HG03025 (cell line): ENCODE results near the gene TICAM2.

Experiments used
- ATAC-seq: cut with Tn5 transposase; IDR thresholded peaks from one replicate; pipeline ENCODE4 v1.9.1; 2021; ENCODE audit warnings: mild to moderate bottlenecking, moderate library complexity; ENCODE audit not compliant: unreplicated experiment, low FRiP score

TICAM2 gene

DNA sequence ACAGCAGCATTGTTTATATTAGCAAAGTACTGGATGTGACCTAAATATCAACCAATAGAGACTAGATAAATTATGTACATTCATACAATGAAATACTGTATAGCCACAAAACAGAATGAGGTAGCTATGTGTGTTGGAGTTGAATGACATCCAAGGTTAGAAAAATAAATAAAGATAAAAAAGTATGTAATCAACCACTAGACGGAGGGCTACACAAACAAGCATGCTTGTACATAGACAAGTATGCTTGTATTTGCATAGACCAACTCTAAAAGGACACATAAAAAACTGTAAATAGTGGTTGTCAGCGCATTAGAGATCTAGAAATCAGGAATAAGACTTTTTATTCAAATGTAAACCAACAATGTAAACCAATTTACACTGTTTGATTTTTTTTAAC lies 60.7 kb downstream of the TICAM2 start:
- no peak for ATAC-seq

DNA sequence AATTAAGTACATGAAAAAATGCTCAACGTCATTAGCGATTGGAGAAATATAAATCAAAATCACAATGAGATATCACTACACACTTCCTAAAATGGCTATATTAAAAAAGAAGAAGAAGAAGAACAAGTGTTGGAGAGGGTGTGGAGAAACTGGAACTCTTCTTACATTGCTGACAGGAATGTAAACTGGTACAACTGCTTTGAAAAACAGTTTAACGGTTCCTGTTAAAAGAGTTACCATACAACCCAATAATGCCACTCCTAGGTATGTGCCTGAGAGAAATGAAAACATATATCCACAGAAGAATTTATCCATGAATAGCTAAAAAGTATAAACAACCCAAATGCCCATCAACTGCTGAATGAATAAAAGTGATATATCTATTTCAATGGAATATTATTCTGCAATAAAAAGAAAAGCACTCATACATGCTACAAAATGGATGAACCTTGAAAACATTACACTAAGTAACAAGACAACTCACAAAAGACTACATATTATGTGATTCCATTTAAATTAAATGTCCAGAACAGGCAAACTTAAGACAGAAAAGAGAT lies 66.7 kb downstream of the TICAM2 start:
- ATAC-seq: no peak

DNA sequence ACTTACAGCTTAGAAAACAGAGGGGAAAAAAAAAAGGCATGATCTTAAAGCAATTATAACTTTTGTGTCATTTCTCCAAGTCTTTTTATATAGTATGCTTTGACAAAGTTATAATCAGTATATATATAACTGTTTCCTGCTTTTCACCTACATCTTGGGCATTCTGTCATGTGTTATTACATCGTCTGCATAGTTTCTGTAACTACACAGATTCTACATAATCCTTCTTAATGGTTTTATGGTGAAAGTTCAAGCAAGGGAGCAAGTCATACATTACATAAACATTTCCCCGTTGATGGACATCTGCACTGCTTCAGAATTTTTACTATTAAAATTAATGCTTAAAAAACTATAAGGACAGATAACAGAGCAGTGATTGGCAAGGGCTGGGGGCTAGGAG lies 69.8 kb downstream of the TICAM2 start:
- no peak for ATAC-seq

DNA sequence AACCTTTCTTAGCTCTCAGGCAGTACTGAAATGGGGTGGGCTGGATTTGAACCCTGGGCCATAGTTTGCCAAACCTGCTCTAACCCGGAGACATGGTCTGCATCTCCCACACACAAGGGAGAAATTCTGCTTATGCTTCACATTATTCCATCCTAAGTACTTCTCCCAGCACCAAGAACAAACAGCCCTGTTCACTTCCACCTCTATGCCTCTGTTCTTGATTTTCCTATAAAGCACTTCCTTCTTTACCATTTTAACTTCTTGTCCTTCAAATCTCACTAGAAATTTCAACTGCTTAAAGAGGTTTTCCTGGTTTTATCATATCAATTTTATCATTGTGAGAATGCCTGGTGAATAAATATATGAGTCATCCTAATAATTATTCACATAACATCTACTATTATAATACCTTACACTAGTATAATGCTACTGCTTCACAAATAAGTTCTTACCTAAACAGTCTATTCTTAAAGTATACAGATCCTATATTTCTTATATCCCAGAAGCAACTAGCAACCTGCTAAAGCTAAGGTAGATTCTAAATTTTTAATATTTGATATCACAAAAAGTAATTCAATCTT lies 70.4 kb downstream of the TICAM2 start:
- no peak for ATAC-seq

DNA sequence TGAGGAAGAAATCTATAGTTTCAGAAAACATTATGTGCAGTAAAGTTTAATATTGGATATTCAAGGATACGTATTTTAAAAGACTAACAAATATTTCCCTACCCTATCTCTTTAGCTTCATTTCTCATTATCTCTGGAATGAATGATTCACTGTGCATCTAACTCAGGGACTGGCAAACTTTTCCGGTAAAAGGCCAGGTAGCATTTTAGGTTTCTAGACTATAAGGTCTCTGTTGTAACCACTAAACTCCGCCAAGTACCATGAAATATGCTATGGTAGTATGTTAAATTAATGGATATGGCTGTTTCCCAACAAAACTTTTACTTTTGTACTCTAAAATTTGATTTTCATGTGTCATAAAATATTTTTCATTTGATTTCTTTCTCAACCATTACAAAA lies 70.9 kb downstream of the TICAM2 start:
- no peak for ATAC-seq

DNA sequence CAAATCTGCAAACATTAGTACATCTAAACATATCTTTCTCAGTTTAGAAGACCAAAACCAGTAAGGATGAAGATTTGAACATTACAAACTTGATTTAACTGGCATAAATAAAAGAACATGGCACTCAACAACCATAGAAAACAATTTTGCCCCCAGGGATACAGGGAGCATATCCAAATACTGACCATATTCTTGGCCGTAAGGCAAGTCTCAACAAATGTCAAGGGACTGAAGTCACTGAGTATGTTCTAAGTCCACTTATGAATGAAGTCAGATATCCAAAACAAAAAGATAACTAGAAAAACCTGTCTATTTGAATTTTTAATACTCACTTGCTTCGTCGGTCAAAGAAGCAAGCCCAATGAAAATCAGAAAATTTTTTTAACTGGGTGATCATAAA lies 71.9 kb downstream of the TICAM2 start:
- no peak for ATAC-seq
